ENCODE data around the gene PPP1R12B.
"Not testable (repeated sequence)": the region's sequence is repeated elsewhere in the genome, so short reads cannot be mapped to it uniquely, and the experiment has no call there.

The PPP1R12B gene

DNA sequence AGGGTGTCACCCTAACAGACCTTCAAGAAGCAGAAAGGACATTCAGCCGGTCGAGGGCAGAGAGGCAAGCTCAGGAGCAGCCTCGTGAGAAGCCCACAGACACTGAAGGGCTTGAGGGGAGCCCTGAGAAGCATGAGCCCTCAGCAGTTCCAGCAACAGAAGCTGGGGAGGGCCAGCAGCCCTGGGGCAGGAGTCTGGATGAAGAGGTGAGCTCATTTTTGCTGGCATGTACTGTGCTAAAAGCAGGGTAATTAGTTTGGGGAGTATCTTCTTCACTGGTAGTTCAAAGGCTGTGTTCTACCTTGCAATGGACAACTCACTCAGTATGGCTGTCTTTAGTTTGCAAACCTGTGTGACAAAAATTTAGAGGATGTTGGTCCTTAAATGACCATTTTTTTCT, 144.6 kb downstream of the PPP1R12B start:
- not testable (repeated sequence) for H3K4me3 ChIP-seq (ENCODE audit: low read length); DNase-seq (ENCODE audit: low read depth)

GRCh38 chr1:202498542-202498941, 150.0 kb downstream of the PPP1R12B start:
- TF ChIP-seq, protein P1, sequence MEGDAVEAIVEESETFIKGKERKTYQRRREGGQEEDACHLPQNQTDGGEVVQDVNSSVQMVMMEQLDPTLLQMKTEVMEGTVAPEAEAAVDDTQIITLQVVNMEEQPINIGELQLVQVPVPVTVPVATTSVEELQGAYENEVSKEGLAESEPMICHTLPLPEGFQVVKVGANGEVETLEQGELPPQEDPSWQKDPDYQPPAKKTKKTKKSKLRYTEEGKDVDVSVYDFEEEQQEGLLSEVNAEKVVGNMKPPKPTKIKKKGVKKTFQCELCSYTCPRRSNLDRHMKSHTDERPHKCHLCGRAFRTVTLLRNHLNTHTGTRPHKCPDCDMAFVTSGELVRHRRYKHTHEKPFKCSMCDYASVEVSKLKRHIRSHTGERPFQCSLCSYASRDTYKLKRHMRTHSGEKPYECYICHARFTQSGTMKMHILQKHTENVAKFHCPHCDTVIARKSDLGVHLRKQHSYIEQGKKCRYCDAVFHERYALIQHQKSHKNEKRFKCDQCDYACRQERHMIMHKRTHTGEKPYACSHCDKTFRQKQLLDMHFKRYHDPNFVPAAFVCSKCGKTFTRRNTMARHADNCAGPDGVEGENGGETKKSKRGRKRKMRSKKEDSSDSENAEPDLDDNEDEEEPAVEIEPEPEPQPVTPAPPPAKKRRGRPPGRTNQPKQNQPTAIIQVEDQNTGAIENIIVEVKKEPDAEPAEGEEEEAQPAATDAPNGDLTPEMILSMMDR (conservative IDR thresholded peaks at IDR 0.05; ENCODE audit: low read length) = no peak

DNA sequence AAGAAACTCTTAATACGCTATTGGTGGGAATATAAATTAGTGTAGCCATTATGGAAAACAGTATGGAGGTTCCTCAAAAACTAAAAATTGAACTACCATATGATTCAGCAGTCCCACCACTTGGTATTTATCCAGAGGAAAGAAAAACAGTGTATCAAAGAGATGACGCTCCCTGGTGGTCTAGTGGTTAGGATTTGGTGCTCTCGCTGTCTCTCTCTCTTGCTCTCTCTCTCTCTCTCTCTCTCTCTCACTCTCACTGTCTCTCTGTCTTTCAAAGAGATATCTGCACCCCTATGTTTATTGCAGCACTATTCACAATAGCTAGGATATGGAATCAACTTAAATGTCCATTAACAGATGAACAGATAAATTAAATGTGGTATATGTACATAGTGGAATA, 151.5 kb downstream of the PPP1R12B start:
- not testable (repeated sequence) for H3K4me3 ChIP-seq (ENCODE audit: low read length); DNase-seq (ENCODE audit: low read depth)

More at GRCh38 chr1:202498542-202498941, 150.0 kb downstream of the PPP1R12B start:
- no peak for DNase-seq (ENCODE audit: low read depth)
- H3K4me3 ChIP-seq (ENCODE audit: low read length) = no peak overlapping the region

DNA sequence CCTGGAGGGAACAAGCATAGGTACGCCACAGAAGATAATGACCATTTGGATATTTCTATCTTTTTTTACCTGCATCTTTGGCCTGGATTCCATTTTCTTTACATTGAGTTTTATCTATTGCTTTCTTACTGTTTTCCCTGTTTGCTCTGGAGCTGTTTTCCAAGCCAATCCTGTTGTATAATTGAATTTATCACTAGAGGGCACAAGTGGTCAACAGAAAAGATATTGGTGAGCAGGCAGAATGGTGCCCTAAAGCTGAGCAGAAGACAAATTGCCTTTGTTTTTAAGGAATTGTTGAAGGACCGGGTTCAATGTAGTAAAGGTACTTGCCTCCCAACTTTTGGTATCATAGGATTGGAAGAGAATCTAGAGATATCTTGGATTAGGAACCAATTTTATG, 152.8 kb downstream of the PPP1R12B start:
- DNase-seq (ENCODE audit: low read depth) = peak; percentile 49
- TF ChIP-seq, protein P1 (conservative IDR thresholded peaks at IDR 0.05; ENCODE audit: low read length) = peak; percentile 61
- H3K4me3 ChIP-seq (ENCODE audit: low read length) = no peak overlapping the region

GRCh38 chr1:202505356-202505755, 156.9 kb downstream of the PPP1R12B start:
- TF ChIP-seq, protein P1 (conservative IDR thresholded peaks at IDR 0.05; ENCODE audit: low read length) = no peak
- DNase-seq (ENCODE audit: low read depth) = peak; percentile 81
- H3K4me3 ChIP-seq (ENCODE audit: low read length) = 0 out of 2 replicates have a peak overlapping the region, but pooled peaks have one; percentile 17

DNA sequence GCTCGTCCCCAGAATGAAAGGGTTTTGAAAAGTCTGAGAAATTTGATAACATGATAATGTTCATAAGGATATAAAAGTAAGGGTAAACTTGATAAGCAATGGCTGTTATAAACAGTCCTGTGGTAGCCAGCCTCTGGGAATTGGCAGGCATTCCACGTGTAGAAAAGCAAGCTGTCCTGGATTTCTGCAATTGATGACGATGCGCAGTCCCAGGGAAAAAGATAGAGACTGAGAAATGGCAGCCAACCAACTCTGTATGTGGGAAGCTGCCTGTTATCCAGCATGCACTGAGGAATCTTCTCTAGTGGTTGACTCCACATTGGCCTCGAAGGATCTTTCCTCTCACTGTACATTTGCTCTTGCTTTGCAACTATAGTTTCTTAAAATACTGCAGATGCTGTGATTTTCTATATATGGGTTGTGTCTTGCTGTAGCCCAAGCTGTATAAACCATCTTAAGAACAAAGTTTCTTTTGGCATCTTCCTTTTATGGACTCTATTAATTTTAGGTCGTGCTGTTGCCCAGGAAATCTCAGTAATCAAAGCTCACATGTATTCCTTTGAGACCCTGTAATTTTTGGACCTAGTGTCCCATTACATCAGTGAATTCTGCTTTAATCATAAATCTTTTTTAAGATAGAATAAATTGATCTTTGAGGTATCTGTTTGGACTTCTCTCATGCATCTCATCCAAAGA, 157.5 kb downstream of the PPP1R12B start:
- not testable (repeated sequence) for H3K4me3 ChIP-seq (ENCODE audit: low read length)
- DNase-seq (ENCODE audit: low read depth) = peak; percentile 65

DNA sequence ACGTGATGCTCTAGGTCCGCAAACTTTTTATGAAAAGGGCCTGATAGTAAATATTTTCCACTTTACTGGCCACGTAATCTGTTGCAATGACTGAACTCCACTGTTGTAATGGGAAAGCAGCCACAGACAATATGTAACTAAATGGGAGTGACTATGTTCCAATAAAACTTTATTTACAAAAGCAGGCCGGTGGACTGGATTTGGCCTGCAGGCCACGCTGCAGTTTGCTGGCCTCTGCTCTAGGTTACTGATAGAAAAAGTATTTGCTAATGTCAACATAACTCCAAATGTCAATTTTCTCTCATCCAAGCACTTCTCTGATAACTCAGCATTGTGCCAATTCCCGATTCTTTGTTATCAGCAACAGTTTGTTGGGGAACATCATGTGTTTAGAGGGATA, 160.4 kb downstream of the PPP1R12B start:
- not testable (repeated sequence) for DNase-seq (ENCODE audit: low read depth); H3K4me3 ChIP-seq (ENCODE audit: low read length)

- H3K4me3 ChIP-seq (ENCODE audit: low read length); DNase-seq (ENCODE audit: low read depth): not testable (repeated sequence)
Observed at GRCh38 chr1:202513875-202514274, 165.4 kb downstream of the PPP1R12B start.

DNA sequence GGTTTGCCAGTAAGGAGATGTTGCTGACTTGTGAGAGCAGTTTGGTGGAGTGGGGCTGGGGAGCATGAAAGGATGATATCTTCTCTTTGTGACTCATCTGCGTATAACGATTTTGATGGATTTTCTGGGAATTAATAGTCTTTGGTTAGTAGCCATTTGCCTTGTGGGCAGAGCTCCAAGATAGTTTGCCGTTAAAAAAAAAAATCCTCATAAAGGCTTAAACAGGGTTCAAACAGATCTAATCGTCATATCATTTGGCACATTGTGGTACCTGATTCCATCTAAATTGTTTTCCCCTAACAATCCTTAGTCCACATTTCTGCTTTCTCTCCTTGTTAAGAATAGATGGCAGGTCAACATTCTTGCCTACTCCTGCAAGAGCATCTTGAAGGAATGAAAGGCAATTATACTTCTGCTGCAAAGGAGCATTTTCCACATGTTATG, 168.0 kb downstream of the PPP1R12B start:
- H3K4me3 ChIP-seq (ENCODE audit: low read length) = no peak overlapping the region
- no peak for DNase-seq (ENCODE audit: low read depth)
- TF ChIP-seq, protein P1 (conservative IDR thresholded peaks at IDR 0.05; ENCODE audit: low read length) = no peak

DNA sequence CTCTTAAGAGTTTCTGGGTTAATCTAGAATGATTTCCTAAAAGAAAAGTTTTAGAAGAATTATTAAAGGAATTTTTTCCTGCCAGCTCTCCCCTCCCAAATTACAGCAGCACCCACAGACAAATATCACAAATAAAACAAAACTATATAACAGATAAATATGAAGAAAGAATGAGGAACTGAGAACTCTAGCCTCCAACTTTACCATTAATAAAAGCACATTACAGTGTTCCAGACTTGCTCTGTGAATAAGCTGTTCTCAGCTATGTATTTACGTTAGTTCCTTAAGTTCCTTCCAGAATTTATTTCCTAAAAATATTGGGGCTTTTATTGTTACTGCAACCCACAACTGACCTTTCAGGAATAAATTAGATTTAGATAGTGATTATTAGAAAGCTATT, 168.6 kb downstream of the PPP1R12B start:
- not testable (repeated sequence) for DNase-seq (ENCODE audit: low read depth); H3K4me3 ChIP-seq (ENCODE audit: low read length)

- not testable (repeated sequence) for DNase-seq (ENCODE audit: low read depth); H3K4me3 ChIP-seq (ENCODE audit: low read length)
Observed at GRCh38 chr1:202518180-202518579, 169.7 kb downstream of the PPP1R12B start.

DNA sequence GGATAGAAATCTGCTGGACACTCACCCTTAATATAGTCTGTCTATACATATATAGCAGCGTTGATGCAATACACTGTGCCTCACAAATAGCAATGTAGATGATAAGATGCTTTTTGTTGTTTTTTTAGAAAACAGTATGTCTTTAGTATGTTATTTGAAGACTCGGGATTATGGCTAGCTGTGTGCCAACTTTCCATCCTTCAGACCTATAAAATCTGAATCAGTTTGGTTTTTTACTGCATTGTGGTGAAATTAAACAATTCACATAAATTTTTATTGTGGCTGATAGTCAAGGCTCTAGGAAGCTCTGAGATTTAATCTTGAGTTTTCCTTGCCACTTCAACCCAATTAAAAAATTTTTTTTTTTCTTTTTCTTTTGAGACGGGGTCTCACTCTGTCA, 170.4 kb downstream of the PPP1R12B start:
- H3K4me3 ChIP-seq (ENCODE audit: low read length); DNase-seq (ENCODE audit: low read depth): not testable (repeated sequence)

DNA sequence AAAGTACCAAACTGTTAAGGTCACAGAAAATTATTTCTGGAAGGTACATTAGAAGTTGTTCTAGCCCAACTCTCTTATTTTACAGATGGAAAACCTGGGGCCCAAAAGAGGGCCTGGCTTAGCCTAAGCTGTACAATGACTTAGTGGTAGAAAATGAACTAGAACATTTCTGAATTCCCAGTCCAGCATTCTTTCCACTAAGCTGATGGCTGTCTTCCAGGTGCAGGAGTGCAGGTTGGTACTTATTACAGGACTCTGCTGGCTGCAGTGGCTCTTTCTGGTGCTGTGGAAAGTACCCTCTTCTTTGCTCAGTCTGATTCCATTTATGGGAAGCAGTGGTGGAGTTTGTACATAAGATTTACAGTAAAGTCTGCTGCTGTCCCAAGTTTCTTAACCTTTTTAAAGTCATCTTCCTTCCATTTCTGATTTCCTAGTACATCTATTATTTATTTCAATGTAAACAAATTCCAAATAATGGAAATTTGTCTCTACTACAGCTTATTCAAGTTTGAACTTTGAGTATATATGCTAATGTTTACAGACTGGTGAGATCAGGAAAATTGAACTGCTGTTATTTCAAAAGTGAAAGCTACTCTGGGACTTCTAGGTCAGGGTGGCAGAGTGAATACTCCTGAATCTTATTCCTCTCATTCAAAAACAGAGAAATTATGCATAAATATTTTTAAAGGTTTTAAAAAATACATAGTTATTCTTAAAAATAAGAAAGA, 171.8 kb downstream of the PPP1R12B start:
- H3K4me3 ChIP-seq (ENCODE audit: low read length) = not testable (repeated sequence)
- peak; percentile 28 for DNase-seq (ENCODE audit: low read depth)

- not testable (repeated sequence) for H3K4me3 ChIP-seq (ENCODE audit: low read length)
Observed at GRCh38 chr1:202520857-202521216, 172.3 kb downstream of the PPP1R12B start.

GRCh38 chr1:202521484-202521883, 173.0 kb downstream of the PPP1R12B start:
- not testable (repeated sequence) for DNase-seq (ENCODE audit: low read depth)

More at GRCh38 chr1:202520857-202521216, 172.3 kb downstream of the PPP1R12B start:
- DNase-seq (ENCODE audit: low read depth) = not testable (repeated sequence)

More at GRCh38 chr1:202521484-202521883, 173.0 kb downstream of the PPP1R12B start:
- not testable (repeated sequence) for H3K4me3 ChIP-seq (ENCODE audit: low read length)

Data from AG10803 (cell line).